ENCODE data around the gene KAT2A.
A peak's percentile ranks its signal among the peaks of the same experiment; 100 is the strongest.
"Not testable (repeated sequence)": the region's sequence is repeated elsewhere in the genome, so short reads cannot be mapped to it uniquely, and the experiment has no call there.

The KAT2A gene

DNA sequence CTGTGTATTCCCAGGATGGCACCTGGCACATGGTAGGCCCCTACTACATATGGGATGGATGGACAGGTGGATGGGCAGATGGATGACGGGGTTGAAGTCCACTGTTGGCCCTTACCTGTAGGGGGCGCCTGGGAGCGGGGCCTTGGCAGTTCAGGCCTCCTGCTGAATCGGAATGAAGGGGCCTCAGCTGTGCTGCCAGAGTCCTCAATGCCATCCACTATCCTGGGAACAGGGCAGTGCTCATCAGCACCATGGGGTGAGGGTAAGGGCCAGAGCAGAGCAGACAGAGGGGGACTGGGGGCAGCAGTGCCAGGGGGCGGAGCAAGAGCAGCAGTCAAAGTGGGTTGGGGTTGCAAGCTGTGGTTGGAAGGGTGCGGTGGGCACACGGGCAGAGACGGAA is 41.9 kb upstream of the KAT2A start:
- TF ChIP-seq, protein P1, sequence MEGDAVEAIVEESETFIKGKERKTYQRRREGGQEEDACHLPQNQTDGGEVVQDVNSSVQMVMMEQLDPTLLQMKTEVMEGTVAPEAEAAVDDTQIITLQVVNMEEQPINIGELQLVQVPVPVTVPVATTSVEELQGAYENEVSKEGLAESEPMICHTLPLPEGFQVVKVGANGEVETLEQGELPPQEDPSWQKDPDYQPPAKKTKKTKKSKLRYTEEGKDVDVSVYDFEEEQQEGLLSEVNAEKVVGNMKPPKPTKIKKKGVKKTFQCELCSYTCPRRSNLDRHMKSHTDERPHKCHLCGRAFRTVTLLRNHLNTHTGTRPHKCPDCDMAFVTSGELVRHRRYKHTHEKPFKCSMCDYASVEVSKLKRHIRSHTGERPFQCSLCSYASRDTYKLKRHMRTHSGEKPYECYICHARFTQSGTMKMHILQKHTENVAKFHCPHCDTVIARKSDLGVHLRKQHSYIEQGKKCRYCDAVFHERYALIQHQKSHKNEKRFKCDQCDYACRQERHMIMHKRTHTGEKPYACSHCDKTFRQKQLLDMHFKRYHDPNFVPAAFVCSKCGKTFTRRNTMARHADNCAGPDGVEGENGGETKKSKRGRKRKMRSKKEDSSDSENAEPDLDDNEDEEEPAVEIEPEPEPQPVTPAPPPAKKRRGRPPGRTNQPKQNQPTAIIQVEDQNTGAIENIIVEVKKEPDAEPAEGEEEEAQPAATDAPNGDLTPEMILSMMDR (conservative IDR thresholded peaks at IDR 0.05; ENCODE audit: low read depth, low read length): peak; percentile 44
- no peak overlapping the region for H3K4me3 ChIP-seq (ENCODE audit: low read depth, low read length)
- no peak for DNase-seq (ENCODE audit: low read depth)

DNA sequence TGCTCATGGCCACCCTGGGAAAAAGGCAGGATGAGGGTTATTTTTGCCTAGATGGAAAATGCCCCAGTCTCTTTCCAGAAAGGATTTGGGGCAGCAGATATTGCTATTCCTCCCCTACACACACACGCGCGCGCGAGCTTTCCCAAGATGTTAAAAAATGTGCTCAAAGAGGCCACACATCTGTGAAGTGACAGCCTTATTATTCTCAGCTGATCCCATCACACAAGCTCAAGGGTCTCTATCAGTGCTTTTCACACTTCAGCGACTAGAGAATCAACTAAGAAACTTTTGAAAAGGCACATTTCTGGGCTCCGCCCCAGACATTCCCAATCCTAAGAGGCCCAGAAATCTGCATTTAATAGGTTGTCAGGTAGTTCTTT is 39.4 kb upstream of the KAT2A start:
- TF ChIP-seq, protein P1 (conservative IDR thresholded peaks at IDR 0.05; ENCODE audit: low read depth, low read length): no peak
- no peak for DNase-seq (ENCODE audit: low read depth)
- H3K4me3 ChIP-seq (ENCODE audit: low read depth, low read length): no peak overlapping the region

DNA sequence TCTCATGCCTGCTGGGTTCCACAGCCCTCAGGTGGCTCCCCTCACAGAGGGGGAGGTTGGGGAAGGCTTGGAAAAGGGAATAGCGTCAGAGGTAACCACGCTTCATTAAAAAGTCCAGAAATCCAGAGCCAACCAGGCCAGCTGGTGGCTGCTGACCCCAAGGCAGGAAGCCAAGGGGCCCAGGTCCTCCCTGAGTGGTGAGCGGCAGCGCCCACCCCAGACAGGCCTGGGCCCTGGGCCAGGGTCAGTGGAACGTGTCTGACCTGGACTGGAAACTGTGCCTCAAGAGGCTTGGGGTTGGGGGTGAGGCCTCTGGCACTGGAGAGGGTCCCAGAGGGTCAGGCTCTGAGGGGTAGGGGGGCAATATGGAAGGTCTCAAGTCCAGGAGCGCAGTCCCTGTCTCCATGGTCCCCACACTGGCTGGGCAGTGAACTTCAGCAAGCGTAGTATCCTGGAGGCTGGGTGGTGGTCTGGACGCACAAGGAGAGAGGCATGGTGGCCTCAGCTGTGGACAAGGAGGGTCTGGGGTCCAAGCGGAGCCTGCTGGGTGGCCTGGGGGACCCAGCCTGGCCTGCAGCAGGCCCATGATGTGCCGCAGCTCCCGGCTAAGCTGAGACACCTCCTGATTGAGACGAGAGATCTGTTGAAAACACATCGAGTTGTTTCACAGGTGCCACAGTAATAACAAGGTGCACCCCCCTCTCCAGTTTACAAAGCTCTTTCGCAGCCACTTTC is 38.8 kb upstream of the KAT2A start:
- H3K4me3 ChIP-seq (ENCODE audit: low read depth, low read length): no peak overlapping the region
- no peak for DNase-seq (ENCODE audit: low read depth)
- TF ChIP-seq, protein P1 (conservative IDR thresholded peaks at IDR 0.05; ENCODE audit: low read depth, low read length): no peak

DNA sequence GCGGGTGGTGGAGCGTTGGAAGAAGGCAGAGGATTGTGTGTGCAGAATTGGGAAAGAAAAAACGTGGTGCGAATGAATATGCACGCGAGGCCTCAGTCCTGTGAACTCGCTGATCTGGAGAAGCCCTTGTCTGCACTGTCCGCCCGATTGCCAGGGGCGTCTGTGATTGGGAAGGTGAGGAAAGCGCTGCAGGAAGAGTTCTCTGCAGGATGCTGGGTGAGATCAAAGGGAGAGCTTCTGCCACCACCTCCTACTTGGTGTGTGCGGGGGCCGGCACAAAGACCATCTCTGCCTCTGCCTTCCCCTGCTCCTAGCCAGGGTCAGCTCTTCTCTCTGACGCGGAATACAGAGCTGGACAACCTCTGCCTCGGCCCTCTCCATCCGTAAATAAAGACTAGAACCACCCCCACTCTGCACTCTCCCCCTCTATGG is 34.5 kb upstream of the KAT2A start:
- TF ChIP-seq, protein P1 (conservative IDR thresholded peaks at IDR 0.05; ENCODE audit: low read depth, low read length): no peak
- H3K4me3 ChIP-seq (ENCODE audit: low read depth, low read length): peak overlapping the region; percentile 61
- DNase-seq (ENCODE audit: low read depth): peak; percentile 23

DNA sequence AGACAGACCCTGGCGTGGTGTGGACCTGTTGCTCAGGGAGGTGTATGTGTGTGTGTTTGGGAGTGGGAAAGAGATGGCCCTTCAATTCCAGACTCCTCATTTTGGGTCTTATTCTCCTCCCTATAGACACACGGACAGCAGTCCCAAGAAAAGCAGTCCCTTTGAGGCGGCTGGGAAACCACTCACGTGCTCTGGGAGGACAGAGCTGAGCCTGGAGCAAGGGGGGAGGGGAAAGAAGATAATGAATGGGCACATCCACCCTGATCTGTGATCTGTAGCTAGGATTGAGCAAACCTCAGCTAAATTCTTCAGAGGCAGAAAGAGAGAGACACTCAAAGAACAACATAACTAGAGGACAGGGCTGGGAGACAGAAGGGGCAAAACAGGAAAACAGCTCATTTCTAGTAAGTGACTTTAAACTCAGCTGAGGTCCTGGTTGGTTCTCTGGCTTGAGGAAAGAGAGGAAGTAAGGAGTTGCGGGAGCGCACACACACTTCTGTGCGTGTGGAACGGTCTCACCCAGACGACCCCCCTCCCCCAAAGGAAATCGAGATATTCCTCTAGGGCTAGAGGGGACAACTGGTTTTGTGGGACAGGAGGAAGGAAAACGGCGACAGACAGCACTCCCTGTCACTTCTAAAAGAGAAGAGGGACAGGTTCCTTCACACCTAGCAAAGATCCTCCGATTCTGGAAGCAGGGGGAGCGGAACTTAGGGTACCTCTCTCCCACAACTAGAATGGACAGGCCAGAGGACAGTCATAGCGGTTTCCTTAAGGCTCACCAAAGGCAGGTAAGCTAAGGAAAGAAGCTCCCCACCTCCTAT is 33.0 kb upstream of the KAT2A start:
- peak overlapping the region; percentile 99 for H3K4me3 ChIP-seq (ENCODE audit: low read depth, low read length)

DNA sequence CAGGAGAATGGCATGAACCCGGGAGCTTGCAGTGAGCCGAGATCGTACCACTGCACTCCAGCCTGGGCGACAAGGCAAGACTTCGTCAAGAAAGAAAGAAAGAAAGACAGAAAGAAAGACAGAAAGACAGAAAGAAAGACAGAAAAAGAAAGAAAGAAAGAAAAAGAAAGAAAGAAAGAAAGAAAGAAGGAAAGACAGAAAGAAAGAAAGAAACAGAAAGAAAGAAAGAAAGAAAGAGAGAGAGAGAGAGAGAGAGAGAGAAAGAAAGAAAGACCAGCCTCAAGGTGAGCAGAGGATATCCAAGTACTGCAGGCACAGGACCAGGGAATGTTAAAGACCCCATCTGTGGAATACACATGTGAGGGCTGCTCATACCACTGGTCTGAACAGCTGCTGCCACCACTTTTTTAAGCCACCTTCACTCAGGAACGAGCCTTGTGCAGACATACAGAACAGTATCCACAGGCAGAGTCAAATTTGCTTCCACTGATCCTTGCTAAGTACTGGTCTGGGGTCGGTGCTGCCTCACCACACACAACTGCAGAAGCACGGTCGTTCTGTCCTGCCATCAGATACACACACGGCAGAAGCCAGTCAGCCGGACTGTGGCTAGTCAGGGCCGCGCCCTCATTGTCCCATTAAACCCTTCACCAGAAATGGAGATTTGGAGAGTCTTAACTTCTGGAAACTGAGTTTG is 25.9 kb upstream of the KAT2A start:
- no peak for DNase-seq (ENCODE audit: low read depth)
- no peak overlapping the region for H3K4me3 ChIP-seq (ENCODE audit: low read depth, low read length)
- TF ChIP-seq, protein P1 (conservative IDR thresholded peaks at IDR 0.05; ENCODE audit: low read depth, low read length): no peak

More for the DNA sequence above, 33.0 kb upstream of the KAT2A start:
- DNase-seq (ENCODE audit: low read depth): peak; percentile 46
- TF ChIP-seq, protein P1 (conservative IDR thresholded peaks at IDR 0.05; ENCODE audit: low read depth, low read length): no peak

DNA sequence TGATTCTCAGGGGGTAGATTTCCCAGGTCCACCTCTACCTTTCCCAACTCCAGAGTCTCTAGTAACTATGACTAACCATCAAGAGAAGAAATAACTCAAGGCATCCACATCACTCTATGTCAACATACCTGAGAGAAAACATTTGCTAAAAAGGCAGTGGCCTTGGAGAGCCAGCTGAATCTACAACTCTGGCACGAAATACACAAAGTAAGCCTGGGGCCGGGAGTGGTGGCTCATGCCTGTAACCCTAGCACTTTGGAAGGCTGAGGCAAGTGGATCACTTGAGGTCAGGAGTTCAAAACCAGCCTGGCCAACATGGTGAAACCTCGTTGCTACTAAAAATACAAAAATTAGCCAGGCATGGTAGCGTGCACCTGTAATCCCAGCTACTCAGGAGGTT is 22.0 kb upstream of the KAT2A start:
- not testable (repeated sequence) for H3K4me3 ChIP-seq (ENCODE audit: low read depth, low read length); DNase-seq (ENCODE audit: low read depth)

Data from choroid plexus epithelial cell (primary cell).